KBM-7 (cell line): ENCODE measurements around the gene RBM7.
A peak's percentile ranks its signal among the peaks of the same experiment; 100 is the strongest.

ENCODE experiments used
- DNase-seq: peaks from one replicate; pipeline ENCODE4 v3.0.0-alpha.2; 2015
- in situ Hi-C: fragments of 300-500 bp; cut with MboI; formaldehyde crosslinking; loops from 2 replicates; pipeline ENCODE4 v1.14.3; 2020; ENCODE audit warnings: low sequenced_read_pairs, low pct_unique_long_range_greater_than_20kb, mixed read lengths

Gene RBM7

DNA sequence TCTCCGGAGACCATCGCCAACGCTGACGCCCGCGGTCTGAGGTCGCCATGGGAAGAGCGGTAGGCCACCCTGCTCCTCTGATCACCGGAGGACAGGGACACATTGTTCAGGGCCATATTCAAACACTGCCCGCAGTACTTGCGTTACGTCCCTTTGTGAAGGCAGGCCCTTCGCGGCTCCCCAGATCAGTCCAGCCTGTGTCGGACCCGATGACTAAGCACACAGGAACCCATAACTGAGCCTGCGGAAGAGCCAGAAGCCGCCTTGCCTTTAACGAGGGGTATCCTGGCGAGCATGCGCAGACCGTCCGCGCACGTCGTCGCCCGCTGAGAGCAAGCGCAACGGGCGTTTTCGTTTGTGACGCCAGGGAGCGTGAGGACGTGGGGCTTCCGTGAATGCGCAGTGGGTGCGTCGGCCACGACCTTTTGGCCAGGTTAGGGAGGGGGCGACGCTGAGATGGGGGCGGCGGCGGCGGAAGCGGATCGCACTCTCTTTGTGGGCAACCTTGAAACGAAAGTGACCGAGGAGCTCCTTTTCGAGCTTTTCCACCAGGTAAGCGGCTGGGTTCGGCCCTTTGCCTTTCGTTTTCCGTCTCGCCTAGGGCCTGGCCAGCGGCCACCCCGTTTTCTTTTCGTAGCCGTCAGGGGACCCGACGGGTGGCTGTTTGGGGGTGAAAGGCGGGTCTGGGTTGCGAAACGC, at the start of gene RBM7, which contains the start of gene C11orf71:
Gene RBM7, plus strand, starts transcription at position 451 of the 699 bp plus-strand sequence. Its CDS starts 6 bp downstream, at position 457.
Gene C11orf71, minus strand, starts transcription at position 296 of the 699 bp plus-strand sequence. Its CDS starts 180 bp downstream, at position 116.
- peak; percentile 98 for DNase-seq
- in situ Hi-C loops, result no loop called here

GRCh38 chr11:114353443-114353842, 47.0 kb upstream of the RBM7 start:
- no peak for DNase-seq
- in situ Hi-C loops, result no loop called here

DNA sequence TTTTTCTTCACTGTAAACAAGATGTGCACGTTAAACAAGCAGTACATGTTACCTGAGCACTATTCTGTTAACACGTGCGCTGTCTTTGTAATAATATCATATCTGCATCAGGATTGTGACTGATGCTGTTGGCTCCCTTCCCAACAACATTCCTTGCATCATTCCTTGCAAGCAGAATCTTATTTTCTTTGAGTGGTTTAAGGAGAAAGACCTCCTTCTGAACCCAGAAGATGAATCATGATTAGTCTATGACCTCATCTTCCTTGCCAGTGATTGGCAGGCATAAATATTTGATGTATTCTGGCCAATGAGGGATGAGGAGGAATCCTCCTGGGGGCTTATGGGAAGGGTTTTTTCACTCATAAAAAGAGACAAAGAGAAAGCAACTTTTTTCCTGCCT, 46.4 kb upstream of the RBM7 start:
- no peak for DNase-seq
- in situ Hi-C loops, result no loop called here

DNA sequence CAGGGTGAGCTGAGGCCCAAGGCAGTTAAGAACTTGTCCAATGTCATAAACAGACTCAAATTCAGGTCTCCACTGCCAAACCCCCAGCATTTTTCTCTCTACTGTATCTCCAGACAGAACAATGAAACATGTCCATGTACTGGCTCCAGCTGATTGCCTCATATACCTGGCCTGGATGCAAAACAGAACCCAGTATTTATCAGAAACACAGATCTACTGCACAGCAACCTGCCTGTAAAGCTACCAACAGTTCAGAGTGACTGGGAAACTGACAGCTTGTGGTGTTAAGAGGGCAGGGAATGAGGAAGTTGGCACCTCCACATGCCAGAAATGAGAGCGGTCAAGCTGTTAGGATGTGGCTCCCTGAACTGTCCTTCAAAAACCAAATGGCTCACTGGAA, 41.8 kb upstream of the RBM7 start:
- in situ Hi-C loops, result no loop called here
- peak; percentile 24 for DNase-seq

DNA sequence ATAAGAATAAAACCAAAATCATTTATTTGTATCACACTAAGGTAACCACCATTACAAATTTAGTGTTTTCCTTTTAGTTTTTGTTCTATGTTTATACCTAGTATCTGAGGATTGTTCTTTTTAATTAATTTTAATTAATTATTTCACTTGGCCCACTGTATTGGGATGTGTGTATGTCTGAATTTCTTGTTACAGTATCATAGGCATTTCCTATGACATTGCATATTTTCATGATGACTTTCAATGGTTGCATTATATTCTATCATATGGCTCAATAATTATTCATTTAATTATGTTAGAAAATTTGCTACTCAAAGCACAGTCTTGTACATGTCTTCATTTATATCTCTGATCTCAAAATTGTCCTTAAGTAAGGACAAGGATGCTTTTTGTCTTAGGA, 41.1 kb upstream of the RBM7 start:
- no peak for DNase-seq
- in situ Hi-C loops, result no loop called here

- in situ Hi-C loops, result no loop called here
- DNase-seq, result no peak
Measured at GRCh38 chr11:114362326-114362725, 38.1 kb upstream of the RBM7 start.

DNA sequence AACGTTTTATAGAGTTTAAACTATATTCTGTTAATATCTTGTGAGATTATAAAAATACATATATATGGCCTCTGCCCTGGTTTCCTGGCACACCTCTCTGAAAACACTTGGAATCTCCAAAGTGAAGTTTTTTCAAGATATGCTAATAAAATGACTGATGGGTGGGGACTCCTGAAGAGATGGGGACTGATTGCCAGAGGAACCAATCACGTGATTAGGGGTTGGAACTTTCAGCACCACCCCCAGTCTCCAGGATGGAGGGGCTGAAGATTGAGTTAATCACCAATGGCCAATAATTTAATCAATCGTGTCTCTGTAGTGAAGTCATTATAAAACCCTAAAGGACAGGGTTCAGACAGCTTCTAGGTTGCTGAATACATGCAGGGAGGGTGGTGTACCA, 37.5 kb upstream of the RBM7 start:
- no peak for DNase-seq
- in situ Hi-C loops, result no loop called here

- in situ Hi-C loops, result no loop called here
- DNase-seq, result no peak
Measured at GRCh38 chr11:114366331-114367243, 33.9 kb upstream of the RBM7 start.

- DNase-seq, result no peak
Measured at GRCh38 chr11:114367244-114367957, 33.1 kb upstream of the RBM7 start.

GRCh38 chr11:114368918-114369680, 31.4 kb upstream of the RBM7 start:
- DNase-seq, result no peak
- in situ Hi-C loops, result no loop called here

More at GRCh38 chr11:114367244-114367957, 33.1 kb upstream of the RBM7 start:
- in situ Hi-C loops, result no loop called here

- in situ Hi-C loops, result no loop called here
Measured at GRCh38 chr11:114375052-114375451, 25.4 kb upstream of the RBM7 start.

GRCh38 chr11:114377612-114378267, 22.7 kb upstream of the RBM7 start:
- no peak for DNase-seq
- in situ Hi-C loops, result no loop called here

More at GRCh38 chr11:114375052-114375451, 25.4 kb upstream of the RBM7 start:
- DNase-seq, result no peak

- no peak for DNase-seq
- in situ Hi-C loops, result no loop called here
Measured at GRCh38 chr11:114379394-114380069, 20.9 kb upstream of the RBM7 start.

GRCh38 chr11:114382509-114382908, 18.0 kb upstream of the RBM7 start:
- in situ Hi-C loops, result no loop called here
- no peak for DNase-seq

GRCh38 chr11:114384487-114384886, 16.0 kb upstream of the RBM7 start:
- DNase-seq, result no peak
- in situ Hi-C loops, result no loop called here

- DNase-seq, result no peak
- in situ Hi-C loops, result no loop called here
Measured at GRCh38 chr11:114386131-114386530, 14.3 kb upstream of the RBM7 start.

DNA sequence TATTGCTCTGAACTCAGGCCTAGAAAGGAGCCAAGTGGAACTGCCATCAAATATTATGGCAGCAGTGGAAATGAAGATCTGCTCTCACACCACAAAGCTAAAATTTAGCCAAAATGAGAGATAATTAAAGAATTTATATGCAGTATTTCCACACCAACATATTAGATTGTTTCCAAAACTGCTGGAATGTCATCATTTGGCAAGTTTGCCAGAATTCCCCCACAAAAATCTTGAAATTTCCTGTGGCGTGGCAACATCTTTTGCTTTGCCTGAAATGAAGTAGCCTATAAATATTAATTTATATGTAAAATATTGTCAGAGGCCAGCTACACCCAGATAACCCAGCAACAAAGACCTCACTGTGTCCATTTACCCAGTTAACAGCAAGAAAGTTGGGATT, 13.9 kb upstream of the RBM7 start:
- in situ Hi-C loops, result no loop called here
- DNase-seq, result no peak
